Muscle of leg (tissue), 11 donors: ENCODE results near the gene DOC2B. TPM values are rescaled to one million over a fixed set of nuclear protein-coding genes. Genes with fewer than 3 reads are reported as not detected.

ENCODE experiments used
- DNase-seq: peaks from one replicate; pipeline ENCODE4 v3.0.0; 2013
- H3K27ac ChIP-seq: one replicate; pipeline ENCODE4 v1.5.1; 2013; ENCODE audit warnings: mild to moderate bottlenecking, low read length, control low read depth
- H3K27me3 ChIP-seq: one replicate; pipeline ENCODE4 v1.6.1; 2013; ENCODE audit warnings: low read length; ENCODE audit not compliant: control insufficient read depth, insufficient read depth
- H3K36me3 ChIP-seq: one replicate; pipeline ENCODE4 v1.6.1; 2013; ENCODE audit warnings: low read length; ENCODE audit not compliant: control insufficient read depth, insufficient read depth
- H3K4me1 ChIP-seq: one replicate; pipeline ENCODE4 v1.6.1; 2013; ENCODE audit warnings: low read length; ENCODE audit not compliant: control insufficient read depth, insufficient read depth
- H3K4me3 ChIP-seq: one replicate; pipeline ENCODE4 v1.5.1; 2013; ENCODE audit warnings: low read length, control low read depth
- H3K9me3 ChIP-seq: replicated peaks from 2 replicates; pipeline ENCODE4 v1.6.1; 2013; ENCODE audit warnings: low read depth, low read length; ENCODE audit not compliant: control insufficient read depth
- WGBS: methylation state at CpG from one replicate; pipeline ENCODE4 v1.1.5; 2013; ENCODE audit warnings: missing lambda C conversion rate; ENCODE audit not compliant: insufficient coverage; 5-methylcytosine and 5-hydroxymethylcytosine counted together
- polyA plus RNA-seq, 8 donors: library from polyadenylated mRNA; unstranded; fragments of 120-200 nt; gene quantifications; one replicate each; pipeline versions ENCODE4 v1.2.1 to v1.2.3, GENCODE V29; 2013; ENCODE audit warnings: inconsistent platforms in 1 of 8, low replicate concordance in 1 of 8; ENCODE audit not compliant: insufficient read length in 8 of 8, insufficient read depth in 1 of 8
- total RNA-seq: library from RNA; stranded (reverse); fragments of 120-200 nt; gene quantifications from one replicate; pipeline ENCODE4 v1.2.4, GENCODE V29; 2013

The DOC2B gene
- total and polyA plus RNA-seq, 9 donors: 2.4 to 6.5 (median 4.5) TPM

GRCh38 chr17:193426-193810 is 12.0 kb upstream of the DOC2B start:
- Histone ChIP-seq H3K4me1 (peaks cover 3% of the 10 kb centered on the region), H3K9me3 (peaks cover 4% of the 10 kb centered on the region), H3K27ac (no peak overlapping the region), H3K4me3 (no peak overlapping the region), H3K27me3 (peaks cover 3% of the 10 kb centered on the region), H3K36me3 (no peaks in the 10 kb centered on the region)
- 88% methylated on average over 8 of the region's 8 CpGs for WGBS
- DNase-seq: no peak

DNA sequence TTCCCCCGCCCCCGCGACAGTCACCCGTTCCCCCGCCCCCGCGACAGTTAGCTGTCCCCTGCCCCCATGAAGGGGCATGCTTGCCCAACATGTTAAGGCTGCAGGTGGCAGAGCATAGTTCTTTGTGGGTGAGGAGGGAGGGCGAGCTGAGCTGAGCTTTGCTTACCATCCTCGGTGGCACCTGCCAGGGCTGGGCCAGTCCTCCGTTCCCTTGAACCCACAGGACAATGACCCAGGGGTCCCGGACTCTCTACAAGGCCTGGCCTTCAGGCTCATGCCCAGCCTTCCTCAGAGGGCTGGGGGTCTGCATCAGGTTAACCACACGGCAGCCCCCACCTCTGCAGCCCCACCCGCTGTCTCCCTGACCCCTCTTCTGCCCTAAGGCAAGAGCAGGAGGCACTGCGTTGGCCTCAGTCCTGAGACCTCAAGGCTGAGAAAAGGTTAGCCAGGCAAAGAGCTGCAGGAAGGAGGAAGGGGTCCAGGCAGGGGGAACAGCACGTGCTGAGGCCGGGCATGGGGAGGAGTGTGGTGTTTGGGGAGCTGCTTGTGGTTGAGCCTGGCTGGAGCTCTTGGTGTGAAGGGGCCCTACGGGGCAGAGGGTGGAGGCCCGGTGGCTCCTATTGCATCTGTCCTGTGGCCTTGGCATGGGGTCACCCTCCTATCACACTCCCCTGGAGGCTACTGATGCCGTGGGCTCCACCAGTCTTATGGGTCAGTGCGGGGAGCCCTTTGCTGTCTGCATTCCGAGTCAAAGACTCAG is 11.4 kb upstream of the DOC2B start:
- 85% methylated on average over 10 of the region's 21 CpGs for WGBS
- DNase-seq: no peak
- no peak overlapping the region for H3K27ac ChIP-seq
- H3K4me3 ChIP-seq: no peak overlapping the region
- no peaks in the 10 kb centered on the region for H3K36me3 ChIP-seq
- no peaks in the 10 kb centered on the region for H3K9me3 ChIP-seq
- peaks cover 3% of the 10 kb centered on the region for H3K27me3 ChIP-seq
- H3K4me1 ChIP-seq: peaks cover 3% of the 10 kb centered on the region

GRCh38 chr17:189444-189843 is 8.0 kb upstream of the DOC2B start:
- WGBS: 64% methylated on average over 2 of the region's 7 CpGs
- no peak overlapping the region for H3K27ac ChIP-seq
- DNase-seq: no peak

GRCh38 chr17:187130-187529 is 5.7 kb upstream of the DOC2B start:
- no peaks in the 10 kb centered on the region for H3K36me3 ChIP-seq
- no peak for DNase-seq
- H3K9me3 ChIP-seq: no peaks in the 10 kb centered on the region
- H3K27ac ChIP-seq: no peak overlapping the region
- 67% methylated on average over 1 of the region's 2 CpGs for WGBS
- peaks cover 28% of the 10 kb centered on the region for H3K27me3 ChIP-seq
- H3K4me1 ChIP-seq: peaks cover 12% of the 10 kb centered on the region
- H3K4me3 ChIP-seq: no peak overlapping the region

More at GRCh38 chr17:189444-189843, 8.0 kb upstream of the DOC2B start:
- Histone ChIP-seq H3K4me3 (no peak overlapping the region), H3K36me3 (no peaks in the 10 kb centered on the region), H3K27me3 (peaks cover 11% of the 10 kb centered on the region), H3K9me3 (no peaks in the 10 kb centered on the region), H3K4me1 (no peaks in the 10 kb centered on the region)

GRCh38 chr17:185445-186138 is 4.1 kb upstream of the DOC2B start:
- peaks cover 34% of the 10 kb centered on the region for H3K27me3 ChIP-seq
- no peak overlapping the region for H3K4me3 ChIP-seq
- H3K9me3 ChIP-seq: no peaks in the 10 kb centered on the region
- H3K27ac ChIP-seq: no peak overlapping the region
- DNase-seq: no peak
- peaks cover 16% of the 10 kb centered on the region for H3K4me1 ChIP-seq
- 45% methylated on average over 6 of the region's 14 CpGs for WGBS
- H3K36me3 ChIP-seq: no peaks in the 10 kb centered on the region

DNA sequence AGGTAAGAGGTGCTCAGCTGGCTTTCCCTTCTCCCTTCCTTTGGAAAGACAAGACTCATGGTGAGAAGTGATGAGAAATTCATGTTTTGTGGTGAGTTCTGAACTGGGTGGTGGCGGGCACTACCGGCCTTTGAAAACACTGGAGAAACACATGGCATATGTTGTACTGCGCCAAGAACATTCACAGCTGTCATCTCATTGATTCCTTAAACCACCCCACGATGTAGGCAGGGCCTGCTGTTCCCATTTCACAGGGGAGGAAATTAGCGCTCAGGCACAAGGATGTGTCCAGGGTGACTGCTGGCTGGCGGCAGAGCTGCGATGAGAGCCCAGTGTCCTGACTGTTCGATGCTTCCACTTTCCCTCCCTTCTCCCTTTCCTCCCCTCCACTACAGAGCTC is 1.6 kb upstream of the DOC2B start:
- peaks cover 53% of the 10 kb centered on the region for H3K27me3 ChIP-seq
- H3K4me3 ChIP-seq: no peak overlapping the region
- H3K4me1 ChIP-seq: peaks cover 34% of the 10 kb centered on the region
- H3K36me3 ChIP-seq: no peaks in the 10 kb centered on the region
- no peaks in the 10 kb centered on the region for H3K9me3 ChIP-seq
- H3K27ac ChIP-seq: no peak overlapping the region
- no peak for DNase-seq
- WGBS: 58% methylated on average over 3 of the region's 8 CpGs

DNA sequence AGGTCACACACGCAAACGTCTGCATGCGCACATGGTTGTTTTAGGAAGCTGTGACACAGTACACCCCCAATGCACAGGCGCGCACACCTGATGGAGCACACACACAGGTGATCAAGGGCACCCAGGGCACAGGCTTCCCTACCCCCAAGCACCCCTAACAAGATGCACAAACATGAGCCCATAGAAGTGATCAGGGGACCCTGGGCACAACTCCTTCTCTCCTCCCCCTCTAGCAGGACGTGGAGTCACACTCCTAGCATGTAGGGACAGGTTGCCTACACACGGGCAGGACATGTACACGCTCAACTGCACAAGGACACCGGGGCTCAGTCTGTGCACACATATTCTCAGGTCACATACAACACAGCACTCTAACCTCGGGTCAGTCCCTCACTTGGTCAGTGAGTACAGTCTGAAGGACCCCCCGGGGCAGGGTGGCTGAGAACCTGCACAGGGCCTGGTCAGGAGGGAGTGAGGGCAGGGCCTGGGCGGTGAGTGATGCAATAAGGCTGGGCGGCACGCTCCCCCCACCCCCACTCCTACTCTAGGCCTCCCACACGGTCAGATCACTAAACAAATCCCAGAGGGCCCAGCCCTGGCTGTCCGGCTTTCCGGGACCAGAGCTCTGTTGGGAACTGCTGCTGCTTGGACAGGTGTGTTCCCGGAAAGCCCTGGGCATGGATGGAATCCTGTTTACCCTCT is 751 bp upstream of the DOC2B start:
- Histone ChIP-seq H3K27me3 (peaks cover 60% of the 10 kb centered on the region), H3K27ac (no peak overlapping the region), H3K4me1 (peaks cover 34% of the 10 kb centered on the region), H3K4me3 (no peak overlapping the region), H3K9me3 (no peaks in the 10 kb centered on the region), H3K36me3 (no peaks in the 10 kb centered on the region)
- DNase-seq: no peak
- WGBS: 46% methylated on average over 10 of the region's 18 CpGs

DNA sequence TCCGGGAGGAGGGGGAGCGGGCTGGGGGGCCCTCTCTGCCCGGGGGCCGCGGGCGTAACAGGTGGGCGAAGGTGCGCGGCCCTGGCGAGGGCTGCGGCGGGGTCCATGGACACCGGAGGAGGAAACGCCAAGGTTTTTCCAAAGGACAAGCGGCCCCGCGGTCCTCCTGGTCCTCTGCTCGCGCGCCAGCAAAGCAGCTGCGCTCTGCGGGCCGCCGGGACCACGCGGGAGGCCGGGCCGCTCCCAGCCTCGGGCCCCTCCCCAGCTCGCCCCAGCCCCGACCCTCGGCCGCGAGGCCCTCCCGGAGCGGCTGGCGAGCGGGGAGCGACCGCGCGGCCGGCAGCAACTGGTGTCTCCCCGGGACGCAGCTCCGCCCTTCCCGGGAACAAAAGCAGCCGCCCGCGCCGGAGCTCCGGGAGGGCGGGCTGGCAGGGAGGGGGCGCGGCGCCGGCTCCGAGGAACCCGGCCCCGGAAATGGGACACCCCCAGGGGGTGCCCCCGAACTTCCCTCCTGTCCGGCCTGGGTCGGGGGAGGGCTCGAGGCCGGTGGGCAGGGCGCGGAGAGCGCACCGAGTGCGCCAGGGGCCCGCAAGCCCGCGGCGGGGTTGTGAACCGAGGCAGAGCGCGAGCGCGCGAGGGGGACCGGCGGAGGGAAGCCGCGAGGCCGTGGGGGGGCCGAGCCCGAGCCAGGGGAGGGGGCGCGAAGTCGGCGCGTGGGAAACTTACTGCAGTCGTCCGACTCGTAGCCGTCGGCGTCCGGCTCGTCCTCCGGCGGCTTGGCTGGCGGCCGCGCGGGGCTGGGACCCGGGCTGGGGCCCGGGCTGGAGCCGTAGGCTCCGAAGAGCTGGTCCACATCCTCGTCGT is 837 bp downstream of the DOC2B start:
- Histone ChIP-seq H3K36me3 (no peaks in the 10 kb centered on the region), H3K4me3 (peak overlapping the region; percentile 28), H3K9me3 (no peaks in the 10 kb centered on the region), H3K4me1 (peaks cover 34% of the 10 kb centered on the region), H3K27ac (no peak overlapping the region), H3K27me3 (peaks cover 60% of the 10 kb centered on the region)
- DNase-seq: peak; percentile 48
- under 1% methylated on average over 112 of the region's 112 CpGs for WGBS

- Histone ChIP-seq H3K4me1 (peaks cover 34% of the 10 kb centered on the region), H3K4me3 (peak overlapping the region; percentile 26), H3K27ac (no peak overlapping the region), H3K36me3 (no peaks in the 10 kb centered on the region), H3K27me3 (peaks cover 60% of the 10 kb centered on the region), H3K9me3 (no peaks in the 10 kb centered on the region)
- DNase-seq: no peak
- 11% methylated on average over 26 of the region's 32 CpGs for WGBS
These were observed 1.6 kb downstream of the DOC2B start for GRCh38 chr17:179781-180380.
